Astrocyte (in vitro differentiated cells and primary cell): ENCODE results near the gene PIR. TPM values are rescaled to one million over a fixed set of nuclear protein-coding genes. Genes with fewer than 3 reads are reported as not detected.

Experiments
- DNase-seq: peaks from one replicate; pipeline ENCODE4 v3.0.0-alpha.2; 2010; ENCODE audit warnings: low read depth
- FAIRE-seq: peaks from 2 replicates; lab custom pipeline; 2011; peaks lifted over from hg19 to GRCh38; lab: Jason Lieb, UNC
- H2AFZ ChIP-seq: 2 replicates; pipeline ENCODE4 v1.6.0; 2012; ENCODE audit warnings: low read depth, low read length, inconsistent platforms
- H3K27ac ChIP-seq: 2 replicates; pipeline ENCODE4 v1.5.1; 2011; ENCODE audit warnings: low read depth, low read length, inconsistent platforms
- H3K27me3 ChIP-seq: 2 replicates; pipeline ENCODE4 v1.6.0; 2011; ENCODE audit warnings: low read length, inconsistent platforms; ENCODE audit not compliant: insufficient read depth
- H3K36me3 ChIP-seq: 2 replicates; pipeline ENCODE4 v1.5.1; 2011; ENCODE audit warnings: low read length, inconsistent platforms; ENCODE audit not compliant: insufficient read depth
- H3K4me1 ChIP-seq: 2 replicates; pipeline ENCODE4 v1.5.1; 2011; ENCODE audit warnings: low read length, inconsistent platforms; ENCODE audit not compliant: insufficient read depth
- H3K4me2 ChIP-seq: 2 replicates; pipeline ENCODE4 v1.6.0; 2012; ENCODE audit warnings: low read length, inconsistent platforms
- H3K4me3 ChIP-seq: 2 replicates; pipeline ENCODE4 v1.5.1; 2011; ENCODE audit warnings: low read depth, mild to moderate bottlenecking, low read length, inconsistent platforms; ENCODE audit not compliant: insufficient read depth
- H3K79me2 ChIP-seq: 2 replicates; pipeline ENCODE4 v1.6.0; 2012; ENCODE audit warnings: mild to moderate bottlenecking, low read length, inconsistent platforms; ENCODE audit not compliant: insufficient read depth
- H3K9ac ChIP-seq: 2 replicates; pipeline ENCODE4 v1.6.0; 2012; ENCODE audit warnings: mild to moderate bottlenecking, low read length, inconsistent platforms
- H3K9me3 ChIP-seq: 2 replicates; pipeline ENCODE4 v1.5.1; 2012; ENCODE audit warnings: low read depth, mild to moderate bottlenecking, low read length, inconsistent platforms; ENCODE audit not compliant: insufficient read depth
- H4K20me1 ChIP-seq: 2 replicates; pipeline ENCODE4 v1.6.0; 2012; ENCODE audit warnings: low read length, inconsistent platforms; ENCODE audit not compliant: insufficient read depth
- H3K27ac Mint-ChIP-seq: one replicate; pipeline ENCODE4 v1.8.0; 2021; ENCODE audit warnings: mild to moderate bottlenecking, mixed read lengths; ENCODE audit not compliant: unreplicated experiment
- H3K27me3 Mint-ChIP-seq: one replicate; pipeline ENCODE4 v1.8.0; 2021; ENCODE audit warnings: low read depth, mixed read lengths; ENCODE audit not compliant: unreplicated experiment
- H3K36me3 Mint-ChIP-seq: one replicate; pipeline ENCODE4 v1.8.0; 2021; ENCODE audit warnings: low read depth, mixed read lengths; ENCODE audit not compliant: unreplicated experiment
- H3K4me1 Mint-ChIP-seq: one replicate; pipeline ENCODE4 v1.8.0; 2021; ENCODE audit warnings: low read depth, mixed read lengths; ENCODE audit not compliant: unreplicated experiment
- H3K4me3 Mint-ChIP-seq: one replicate; pipeline ENCODE4 v1.8.0; 2021; ENCODE audit warnings: mild to moderate bottlenecking, moderate library complexity, mixed read lengths; ENCODE audit not compliant: unreplicated experiment
- H3K9me3 Mint-ChIP-seq: one replicate; pipeline ENCODE4 v1.8.0; 2021; ENCODE audit warnings: mild to moderate bottlenecking, mixed read lengths; ENCODE audit not compliant: unreplicated experiment
- EZH2 ChIP-seq: IDR thresholded peaks from 2 replicates; pipeline ENCODE4 v1.6.1; 2012; ENCODE audit warnings: mild to moderate bottlenecking, low read length, inconsistent platforms; ENCODE audit not compliant: insufficient read depth
- total RNA-seq: library from RNA; stranded (reverse); gene quantifications from 2 replicates; pipeline ENCODE4 v1.2.1, GENCODE V29; 2021
- TF ChIP-seq, protein P1 (sequence below): IDR thresholded peaks from 2 replicates; pipeline ENCODE4 v1.5.1; 2011; ENCODE audit warnings: low read depth, mild to moderate bottlenecking, inconsistent platforms, low read length, moderate library complexity; ENCODE audit not compliant: insufficient read depth

PIR gene
- total RNA-seq, 1 donor from 2014 or later: 5.5 TPM

DNA sequence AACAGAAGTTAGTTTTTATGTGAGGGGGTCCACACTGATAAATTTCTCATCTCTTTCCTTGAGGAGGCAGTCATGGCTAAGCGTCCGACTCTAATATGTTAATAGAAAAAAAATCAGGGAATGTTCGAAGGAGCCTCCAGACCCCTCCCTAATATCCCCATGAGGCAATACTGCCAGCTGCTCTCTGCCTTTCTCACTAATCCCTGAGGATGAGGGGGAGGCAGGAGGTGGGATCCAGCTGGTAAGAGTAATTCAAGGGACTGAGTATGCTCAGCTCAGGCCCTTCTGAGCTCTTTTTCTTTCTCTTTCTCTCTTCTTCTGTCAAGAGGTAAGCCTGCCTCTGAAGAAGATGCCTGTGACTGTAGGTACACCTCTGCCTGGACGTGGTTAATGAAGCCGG lies 51.7 kb downstream of the PIR start:
- H3K36me3 ChIP-seq: no peaks in the 10 kb centered on the region
- no peak overlapping the region for H3K9ac ChIP-seq
- H3K79me2 ChIP-seq: no peaks in the 10 kb centered on the region
- Mint-ChIP-seq H3K4me3 (no peak overlapping the region), H3K27me3 (no peaks in the 10 kb centered on the region), H3K27ac (no peak overlapping the region), H3K4me1 (no peaks in the 10 kb centered on the region), H3K9me3 (no peaks in the 10 kb centered on the region), H3K36me3 (no peaks in the 10 kb centered on the region)
- TF ChIP-seq, protein P1, sequence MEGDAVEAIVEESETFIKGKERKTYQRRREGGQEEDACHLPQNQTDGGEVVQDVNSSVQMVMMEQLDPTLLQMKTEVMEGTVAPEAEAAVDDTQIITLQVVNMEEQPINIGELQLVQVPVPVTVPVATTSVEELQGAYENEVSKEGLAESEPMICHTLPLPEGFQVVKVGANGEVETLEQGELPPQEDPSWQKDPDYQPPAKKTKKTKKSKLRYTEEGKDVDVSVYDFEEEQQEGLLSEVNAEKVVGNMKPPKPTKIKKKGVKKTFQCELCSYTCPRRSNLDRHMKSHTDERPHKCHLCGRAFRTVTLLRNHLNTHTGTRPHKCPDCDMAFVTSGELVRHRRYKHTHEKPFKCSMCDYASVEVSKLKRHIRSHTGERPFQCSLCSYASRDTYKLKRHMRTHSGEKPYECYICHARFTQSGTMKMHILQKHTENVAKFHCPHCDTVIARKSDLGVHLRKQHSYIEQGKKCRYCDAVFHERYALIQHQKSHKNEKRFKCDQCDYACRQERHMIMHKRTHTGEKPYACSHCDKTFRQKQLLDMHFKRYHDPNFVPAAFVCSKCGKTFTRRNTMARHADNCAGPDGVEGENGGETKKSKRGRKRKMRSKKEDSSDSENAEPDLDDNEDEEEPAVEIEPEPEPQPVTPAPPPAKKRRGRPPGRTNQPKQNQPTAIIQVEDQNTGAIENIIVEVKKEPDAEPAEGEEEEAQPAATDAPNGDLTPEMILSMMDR: no peak
- no peak for TF ChIP-seq EZH2
- H3K27ac ChIP-seq: no peak overlapping the region
- no peak overlapping the region for H3K4me2 ChIP-seq
- no peak overlapping the region for H2AFZ ChIP-seq
- DNase-seq: no peak
- H4K20me1 ChIP-seq: no peaks in the 10 kb centered on the region
- no peaks in the 10 kb centered on the region for H3K27me3 ChIP-seq
- H3K4me1 ChIP-seq: no peaks in the 10 kb centered on the region
- H3K9me3 ChIP-seq: no peaks in the 10 kb centered on the region
- FAIRE-seq: no peak
- no peak overlapping the region for H3K4me3 ChIP-seq

DNA sequence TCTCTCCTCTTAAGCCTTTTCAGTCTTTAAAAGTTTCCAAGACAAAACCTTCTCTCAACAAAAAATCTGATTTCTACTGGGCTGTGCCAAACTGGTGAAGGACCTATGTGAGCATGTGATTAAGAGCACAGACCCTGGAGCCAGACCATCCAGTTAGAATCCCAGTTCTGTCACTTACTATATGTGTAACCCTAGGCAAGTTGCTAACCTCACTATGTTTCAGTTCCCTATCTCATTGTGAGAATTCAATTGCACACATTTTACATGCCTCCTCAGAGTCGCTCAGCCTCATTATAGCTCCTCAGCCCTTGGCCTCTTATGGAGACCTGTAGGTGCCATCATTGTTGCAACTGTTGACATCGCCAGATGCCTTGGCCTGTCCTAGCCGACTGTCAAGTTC lies 54.8 kb downstream of the PIR start:
- no peak overlapping the region for H2AFZ ChIP-seq
- no peak overlapping the region for H3K9ac ChIP-seq
- H3K27me3 ChIP-seq: no peaks in the 10 kb centered on the region
- FAIRE-seq: peak; percentile 54
- no peaks in the 10 kb centered on the region for H3K4me1 ChIP-seq
- Mint-ChIP-seq H3K36me3 (no peaks in the 10 kb centered on the region), H3K27ac (no peak overlapping the region), H3K4me1 (no peaks in the 10 kb centered on the region), H3K27me3 (no peaks in the 10 kb centered on the region), H3K4me3 (no peak overlapping the region), H3K9me3 (no peaks in the 10 kb centered on the region)
- no peaks in the 10 kb centered on the region for H3K9me3 ChIP-seq
- H3K4me2 ChIP-seq: no peak overlapping the region
- no peaks in the 10 kb centered on the region for H3K36me3 ChIP-seq
- H4K20me1 ChIP-seq: no peaks in the 10 kb centered on the region
- no peaks in the 10 kb centered on the region for H3K79me2 ChIP-seq
- DNase-seq: no peak
- H3K4me3 ChIP-seq: no peak overlapping the region
- H3K27ac ChIP-seq: no peak overlapping the region
- no peak for TF ChIP-seq EZH2
- TF ChIP-seq, protein P1: no peak

DNA sequence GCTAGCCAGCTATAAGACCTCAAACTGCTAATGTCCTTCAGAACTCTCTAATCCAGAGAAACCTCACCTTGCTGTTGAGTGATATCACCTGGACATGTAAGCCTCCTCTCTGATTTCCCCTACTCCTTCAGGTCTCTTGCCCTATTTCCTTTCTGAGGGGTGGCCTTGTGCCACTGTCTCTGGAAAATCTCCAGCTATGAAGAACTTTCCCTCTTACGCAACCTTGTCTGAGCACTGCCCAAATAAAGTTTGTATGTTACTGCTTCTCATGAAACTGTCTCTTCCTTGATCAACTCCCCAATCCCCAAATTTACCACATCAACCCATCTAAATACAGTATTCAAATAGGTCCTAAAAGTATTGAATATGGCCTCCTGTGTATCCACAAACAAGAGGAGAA lies 55.4 kb downstream of the PIR start:
- Histone ChIP-seq H3K27me3 (no peaks in the 10 kb centered on the region), H4K20me1 (no peaks in the 10 kb centered on the region), H3K9ac (no peak overlapping the region), H3K4me3 (no peak overlapping the region), H3K27ac (no peak overlapping the region), H3K4me1 (no peaks in the 10 kb centered on the region), H3K79me2 (no peaks in the 10 kb centered on the region), H2AFZ (no peak overlapping the region), H3K9me3 (no peaks in the 10 kb centered on the region), H3K36me3 (no peaks in the 10 kb centered on the region), H3K4me2 (no peak overlapping the region)
- Mint-ChIP-seq H3K27me3 (no peaks in the 10 kb centered on the region), H3K4me3 (no peak overlapping the region), H3K36me3 (no peaks in the 10 kb centered on the region), H3K27ac (no peak overlapping the region), H3K9me3 (no peaks in the 10 kb centered on the region), H3K4me1 (no peaks in the 10 kb centered on the region)
- TF ChIP-seq, protein P1: no peak
- no peak for TF ChIP-seq EZH2
- DNase-seq (no peak), FAIRE-seq (peak; percentile 26)
